ENCODE data around the gene PINLYP.

PINLYP gene

GRCh38 chr19:43532962-43533545 lies 42.5 kb upstream of the PINLYP start, which contains the start of gene ZNF575:
TSS of gene ZNF575 (plus strand) at chr19:43533188. CDS start at chr19:43534423, 1,235 bp downstream.
- TF ChIP-seq CTCF (IDR thresholded peaks at IDR 0.05; ENCODE audit: control insufficient read depth, extremely low read depth, insufficient read depth): no peak
- H3K4me3 ChIP-seq (ENCODE audit: low read depth, low read length): peak within 1 kb of the TSS; percentile 47
- peak; percentile 50 for DNase-seq (ENCODE audit: low read depth)

- H3K4me3 ChIP-seq (ENCODE audit: low read depth, low read length): peak overlapping the region; percentile 47
- TF ChIP-seq CTCF (IDR thresholded peaks at IDR 0.05; ENCODE audit: control insufficient read depth, extremely low read depth, insufficient read depth): no peak
- peak; percentile 82 for DNase-seq (ENCODE audit: low read depth)
Observed at GRCh38 chr19:43533546-43534304, 41.9 kb upstream of the PINLYP start.

GRCh38 chr19:43534305-43534815 lies 41.2 kb upstream of the PINLYP start:
- TF ChIP-seq CTCF (IDR thresholded peaks at IDR 0.05; ENCODE audit: control insufficient read depth, extremely low read depth, insufficient read depth): no peak
- no peak for DNase-seq (ENCODE audit: low read depth)
- no peak overlapping the region for H3K4me3 ChIP-seq (ENCODE audit: low read depth, low read length)

GRCh38 chr19:43534816-43535761 lies 40.5 kb upstream of the PINLYP start:
- no peak for DNase-seq (ENCODE audit: low read depth)
- no peak overlapping the region for H3K4me3 ChIP-seq (ENCODE audit: low read depth, low read length)
- no peak for TF ChIP-seq CTCF (IDR thresholded peaks at IDR 0.05; ENCODE audit: control insufficient read depth, extremely low read depth, insufficient read depth)

- H3K4me3 ChIP-seq (ENCODE audit: low read depth, low read length): no peak overlapping the region
- DNase-seq (ENCODE audit: low read depth): no peak
- TF ChIP-seq CTCF (IDR thresholded peaks at IDR 0.05; ENCODE audit: control insufficient read depth, extremely low read depth, insufficient read depth): no peak
Observed at GRCh38 chr19:43538922-43539321, 36.7 kb upstream of the PINLYP start.

- H3K4me3 ChIP-seq (ENCODE audit: low read depth, low read length): no peak overlapping the region
- no peak for TF ChIP-seq CTCF (IDR thresholded peaks at IDR 0.05; ENCODE audit: control insufficient read depth, extremely low read depth, insufficient read depth)
Observed at GRCh38 chr19:43540381-43540780, 35.2 kb upstream of the PINLYP start.

More at GRCh38 chr19:43540381-43540780, 35.2 kb upstream of the PINLYP start:
- no peak for DNase-seq (ENCODE audit: low read depth)

All from LNCaP clone FGC (cell line).